GM12892 (cell line): Measurements from ENCODE around the gene SPINK13.

Experiments used
- POLR2A ChIP-seq: IDR thresholded peaks from 2 replicates; pipeline ENCODE4 v1.6.1; 2011; ENCODE audit warnings: low read depth, low read length, control low read depth
- POLR2AphosphoS5 ChIP-seq: IDR thresholded peaks from 2 replicates; pipeline ENCODE4 v1.6.1; 2011; ENCODE audit warnings: low read depth, low read length, control low read depth

GRCh38 chr5:148333262-148333849, 64.8 kb downstream of the SPINK13 start:
- no peak for TF ChIP-seq POLR2A
- no peak for TF ChIP-seq POLR2AphosphoS5
